NT2/D1 (cell line): ENCODE data around the gene LRTM1.

Source experiments
- SUZ12 ChIP-seq: IDR thresholded peaks from 2 replicates; pipeline ENCODE4 v1.6.1; 2011; ENCODE audit not compliant: insufficient read length, insufficient read depth; ENCODE audit errors: extremely low read depth
- YY1 ChIP-seq: IDR thresholded peaks from 2 replicates; pipeline ENCODE4 v1.6.1; 2011; ENCODE audit not compliant: insufficient read length, insufficient read depth
- ZNF274 ChIP-seq: IDR thresholded peaks from 2 replicates; pipeline ENCODE4 v1.6.1; 2011; ENCODE audit warnings: mild to moderate bottlenecking, low read depth, low read length

GRCh38 chr3:54871867-54872266 lies 56.0 kb downstream of the LRTM1 start:
- TF ChIP-seq YY1 (no peak), SUZ12 (no peak), ZNF274 (no peak)
